ENCODE data around the gene PORCN. TPM values are rescaled to one million over a fixed set of nuclear protein-coding genes. Genes with fewer than 3 reads are reported as not detected.

The PORCN gene
- total RNA-seq, 1 experiment from 2014 or later: 16.4 TPM

- no peak for TF ChIP-seq ZNF425 (CRISPR knock-in tag; conservative IDR thresholded peaks at IDR 0.05)
Measured at GRCh38 chrX:48482526-48482925, 26.3 kb upstream of the PORCN start (continued).

- Mint-ChIP-seq H3K9me3 (no peaks in the 10 kb centered on the region), H3K4me3 (no peak overlapping the region), H3K27me3 (ENCODE audit: low read depth) (no peaks in the 10 kb centered on the region), H3K36me3 (peaks cover 10% of the 10 kb centered on the region; the same call in 1 of the 2 replicates), H3K4me1 (no peaks in the 10 kb centered on the region), H3K27ac (no peak overlapping the region)
- POLR2A ChIA-PET: interaction anchor here (0.6 kb wide), 1 partner anchor 81 kb away, joined by 3 read pairs; no protein-coding TSS in a partner anchor
- TF ChIP-seq ZNF263 (CRISPR knock-in tag; IDR thresholded peaks at IDR 0.05; ENCODE audit: low read depth): no peak
- no peak for TF ChIP-seq ZBTB43 (CRISPR knock-in tag; IDR thresholded peaks at IDR 0.05)
- TF ChIP-seq KAT7 (CRISPR knock-in tag; IDR thresholded peaks at IDR 0.05; ENCODE audit: borderline replicate concordance): no peak
- TF ChIP-seq CREM (CRISPR knock-in tag; IDR thresholded peaks at IDR 0.05): no peak
- no peak for TF ChIP-seq MYBL2 (CRISPR knock-in tag; IDR thresholded peaks at IDR 0.05)
- no peak for TF ChIP-seq ZNF512 (CRISPR knock-in tag; IDR thresholded peaks at IDR 0.05; ENCODE audit: borderline replicate concordance)
- TF ChIP-seq CBFB (CRISPR knock-in tag; IDR thresholded peaks at IDR 0.05; ENCODE audit: low read depth): no peak
- TF ChIP-seq ELF4 (CRISPR knock-in tag; IDR thresholded peaks at IDR 0.05; ENCODE audit: low read depth): no peak
- no peak for TF ChIP-seq MAX (CRISPR knock-in tag; IDR thresholded peaks at IDR 0.05)
- CTCF ChIA-PET: no interaction called here
- ATAC-seq: no peak
- DNase-seq (ENCODE audit: low spot score): no peak
Measured at GRCh38 chrX:48487362-48487798, 21.4 kb upstream of the PORCN start.

- Mint-ChIP-seq H3K9me3 (no peaks in the 10 kb centered on the region), H3K4me1 (no peaks in the 10 kb centered on the region), H3K27ac (no peak overlapping the region), H3K36me3 (peaks cover 5% of the 10 kb centered on the region; the same call in 1 of the 2 replicates), H3K4me3 (no peak overlapping the region), H3K27me3 (ENCODE audit: low read depth) (no peaks in the 10 kb centered on the region)
- ChIA-PET POLR2A (no interaction called here), CTCF (no interaction called here)
- ATAC-seq (no peak), DNase-seq (ENCODE audit: low spot score) (no peak)
- TF ChIP-seq JUN (CRISPR knock-in tag; IDR thresholded peaks at IDR 0.05) (no peak), FOXP1 (CRISPR knock-in tag; IDR thresholded peaks at IDR 0.05; ENCODE audit: borderline replicate concordance) (no peak), ATF2 (CRISPR knock-in tag; IDR thresholded peaks at IDR 0.05; ENCODE audit: borderline replicate concordance, low read depth) (no peak), NFYB (CRISPR knock-in tag; conservative IDR thresholded peaks at IDR 0.05; ENCODE audit: low read depth) (no peak), GRHL2 (CRISPR knock-in tag; IDR thresholded peaks at IDR 0.05; ENCODE audit: insufficient replicate concordance, severe bottlenecking) (no peak), IRF2 (CRISPR knock-in tag; IDR thresholded peaks at IDR 0.05; ENCODE audit: borderline replicate concordance, low read depth) (no peak), E2F4 (CRISPR knock-in tag; IDR thresholded peaks at IDR 0.05; ENCODE audit: borderline replicate concordance, low read depth) (no peak), SMAD4 (CRISPR knock-in tag; IDR thresholded peaks at IDR 0.05) (no peak), ZNF396 (CRISPR knock-in tag; IDR thresholded peaks at IDR 0.05; ENCODE audit: borderline replicate concordance) (no peak), ZNF425 (CRISPR knock-in tag; conservative IDR thresholded peaks at IDR 0.05) (no peak), JAZF1 (CRISPR knock-in tag; IDR thresholded peaks at IDR 0.05) (no peak), CDX4 (CRISPR knock-in tag; IDR thresholded peaks at IDR 0.05; ENCODE audit: borderline replicate concordance) (no peak), HMGA2 (CRISPR knock-in tag; IDR thresholded peaks at IDR 0.05) (no peak), ZNF232 (CRISPR knock-in tag; IDR thresholded peaks at IDR 0.05) (no peak)
Measured at GRCh38 chrX:48488034-48488433, 20.8 kb upstream of the PORCN start.

All from WTC11 (cell line).